T-helper 22 cell (primary cell): ENCODE results near the gene TRAPPC14.
"Not testable (repeated sequence)": the region's sequence is repeated elsewhere in the genome, so short reads cannot be mapped to it uniquely, and the experiment has no call there.

Source experiments
- DNase-seq: peaks from one replicate; pipeline ENCODE4 v3.0.0-alpha.2; 2020; ENCODE audit warnings: low read depth

The TRAPPC14 gene

DNA sequence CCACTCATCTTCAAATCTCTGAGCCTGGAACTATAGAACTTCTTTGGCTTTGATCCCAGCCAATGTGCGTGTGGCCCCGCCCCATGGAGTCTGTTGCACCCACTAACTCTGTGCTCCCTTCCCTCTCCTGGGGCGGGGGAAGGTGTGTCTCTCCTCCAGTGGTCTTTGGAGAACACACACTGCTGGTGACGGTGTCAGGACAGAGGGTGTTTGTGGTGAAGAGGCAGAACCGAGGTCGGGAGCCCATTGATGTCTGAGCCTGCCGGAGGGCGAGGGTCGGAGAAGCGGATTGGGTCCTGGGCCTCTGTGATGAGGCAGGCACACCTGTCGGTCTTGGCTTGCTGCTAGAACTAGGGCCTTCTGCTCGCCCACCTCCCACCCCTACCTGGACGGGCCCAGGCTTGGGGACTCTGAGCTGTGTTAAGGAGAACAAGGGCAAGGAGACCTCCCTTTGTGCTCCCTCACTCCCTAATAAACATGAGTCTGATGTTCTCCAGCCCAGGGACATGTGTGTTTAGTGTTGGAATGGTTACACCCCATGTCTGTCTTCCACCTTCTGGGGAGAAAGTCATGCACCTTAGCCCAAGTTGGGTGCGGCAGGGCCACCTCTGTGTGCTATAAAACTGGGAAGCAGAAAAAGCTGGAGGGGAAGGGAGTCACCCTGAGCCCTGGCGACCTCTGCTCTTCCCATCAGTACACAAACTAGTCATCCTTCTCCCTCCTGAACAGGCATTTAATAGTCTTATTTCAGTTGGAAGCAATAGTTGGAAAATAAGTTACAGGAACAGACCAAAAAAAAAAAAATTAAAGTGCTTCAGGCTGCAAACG is 4.6 kb downstream of the TRAPPC14 start:
- DNase-seq = no peak

GRCh38 chr7:100152937-100153666 is 5.4 kb downstream of the TRAPPC14 start:
- DNase-seq = no peak

DNA sequence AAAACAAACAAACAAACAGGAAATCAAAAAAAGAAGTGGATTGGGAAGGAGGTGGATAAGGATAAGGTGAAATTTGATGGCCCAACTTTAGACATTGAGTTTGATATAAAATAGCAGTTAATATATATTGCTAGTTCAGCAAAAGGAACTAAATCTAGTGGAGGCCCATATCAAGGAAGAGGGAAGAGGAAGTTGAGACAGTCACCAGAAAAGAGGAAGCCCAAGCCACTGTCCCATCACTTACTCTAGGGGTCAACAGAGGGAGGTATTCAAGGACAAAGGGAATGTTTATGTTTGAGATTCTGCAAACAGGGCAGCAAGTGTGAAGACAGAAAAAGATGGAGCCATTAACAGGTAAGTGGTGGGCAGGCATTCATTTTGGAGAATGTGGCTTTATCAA is 6.1 kb downstream of the TRAPPC14 start:
- no peak for DNase-seq

GRCh38 chr7:100148559-100149328 is 9.8 kb downstream of the TRAPPC14 start, which contains the start of gene LAMTOR4:
Gene LAMTOR4 (plus strand): TSS chr7:100148918. CDS start chr7:100148973, 55 bp downstream.
- peak; percentile 99 for DNase-seq

DNA sequence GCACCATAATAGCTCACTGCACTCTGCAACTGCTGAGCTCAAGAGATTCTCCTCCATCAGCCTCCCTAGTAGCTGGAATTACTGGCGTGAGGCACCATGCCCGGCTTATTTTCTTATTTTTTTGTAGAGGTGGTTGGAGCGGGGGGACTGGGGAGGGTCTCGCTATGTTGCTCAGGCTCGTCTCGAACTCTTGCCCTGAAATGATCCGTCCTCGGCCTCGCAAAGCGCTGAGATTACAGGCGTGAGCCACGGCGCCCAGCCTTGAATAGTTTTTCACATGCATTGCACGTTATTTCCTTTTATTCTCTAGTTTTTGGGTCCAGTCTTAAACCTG is 10.3 kb downstream of the TRAPPC14 start:
- no peak for DNase-seq

- no peak for DNase-seq
Measured at GRCh38 chr7:100147278-100147677, 11.2 kb downstream of the TRAPPC14 start.

- not testable (repeated sequence) for DNase-seq
Measured at GRCh38 chr7:100146350-100146749, 12.2 kb downstream of the TRAPPC14 start.

DNA sequence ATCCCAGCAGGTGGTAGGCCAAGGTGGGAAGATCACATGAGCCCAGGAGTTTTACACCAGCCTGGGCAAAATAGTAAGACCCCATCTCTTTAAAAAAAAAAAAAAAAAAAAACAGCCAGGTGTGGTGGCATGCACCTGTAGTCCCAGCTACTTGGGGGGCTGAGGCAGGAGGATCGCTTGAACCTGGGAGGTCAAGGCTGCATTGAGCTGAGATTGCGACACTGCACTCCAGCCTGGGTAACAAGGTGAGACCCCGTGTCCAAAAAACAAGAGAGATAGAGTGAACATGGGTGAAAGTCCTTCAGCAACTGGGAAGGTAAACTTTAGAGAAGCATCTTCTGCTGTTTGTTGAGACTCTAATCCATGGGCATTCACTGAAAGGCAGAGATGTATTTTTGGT is 16.1 kb downstream of the TRAPPC14 start:
- DNase-seq = no peak

DNA sequence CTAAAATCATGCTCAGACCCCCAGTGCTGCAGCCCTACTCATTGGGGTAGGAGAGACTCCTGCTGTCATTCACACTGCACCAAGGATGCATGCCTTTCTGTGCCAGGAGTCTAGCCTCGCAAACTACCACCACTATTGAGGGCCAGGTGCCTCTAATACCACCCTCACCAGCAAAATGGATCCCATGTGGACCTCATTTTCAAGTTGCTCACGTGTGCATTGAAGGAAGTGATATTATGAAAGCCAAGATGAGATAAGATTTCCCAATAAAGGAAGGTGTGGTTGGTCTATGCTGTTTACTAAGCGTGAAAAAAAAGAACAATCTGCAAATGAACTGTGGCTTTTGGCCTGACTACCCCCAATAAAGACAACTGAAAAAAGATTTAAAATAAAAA is 17.0 kb downstream of the TRAPPC14 start:
- DNase-seq = no peak

DNA sequence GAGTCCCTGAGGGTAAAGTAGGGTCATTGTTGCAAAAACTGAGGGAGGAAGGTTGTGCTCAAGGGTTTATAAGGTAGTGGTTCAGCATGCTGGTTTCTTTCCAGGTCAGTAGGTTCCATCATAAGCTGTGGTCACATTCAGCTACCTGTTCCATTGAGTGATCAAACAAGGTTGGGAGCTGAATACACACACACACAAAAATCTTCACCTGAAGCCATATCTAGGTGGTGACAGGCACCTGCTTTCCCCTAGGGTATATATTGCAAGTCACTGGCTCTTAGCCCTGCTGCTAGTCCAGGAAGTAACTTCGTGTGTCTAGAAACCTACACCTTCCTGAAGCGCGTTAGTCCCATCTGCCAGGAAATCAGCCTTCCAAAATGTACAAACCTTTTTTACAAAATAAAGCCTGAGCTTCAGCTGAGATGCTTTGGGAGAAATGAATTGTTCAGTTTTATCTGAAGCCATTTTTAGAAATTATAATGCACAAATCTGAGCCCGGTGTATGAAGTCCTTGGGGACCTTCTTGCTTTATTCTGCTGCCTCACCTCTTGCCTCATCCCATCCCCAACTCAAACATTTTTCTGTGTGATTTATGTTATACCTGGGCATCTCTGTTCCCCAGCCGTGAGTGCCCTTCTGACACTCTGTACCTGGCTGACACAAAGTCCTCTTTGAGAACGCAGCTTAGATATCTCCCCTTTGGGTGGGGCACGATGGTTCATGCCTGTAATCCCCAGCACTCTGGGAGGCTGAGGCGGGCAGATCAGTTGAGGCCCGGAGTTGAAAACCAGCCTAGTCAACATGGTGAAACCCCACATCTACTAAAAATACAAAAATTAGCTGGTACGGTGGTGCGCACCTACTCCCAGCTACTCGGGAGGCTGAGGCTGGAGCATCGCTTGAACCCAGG is 20.4 kb downstream of the TRAPPC14 start:
- no peak for DNase-seq

- DNase-seq = peak; percentile 22
Measured at GRCh38 chr7:100132697-100133151, 25.8 kb downstream of the TRAPPC14 start.

DNA sequence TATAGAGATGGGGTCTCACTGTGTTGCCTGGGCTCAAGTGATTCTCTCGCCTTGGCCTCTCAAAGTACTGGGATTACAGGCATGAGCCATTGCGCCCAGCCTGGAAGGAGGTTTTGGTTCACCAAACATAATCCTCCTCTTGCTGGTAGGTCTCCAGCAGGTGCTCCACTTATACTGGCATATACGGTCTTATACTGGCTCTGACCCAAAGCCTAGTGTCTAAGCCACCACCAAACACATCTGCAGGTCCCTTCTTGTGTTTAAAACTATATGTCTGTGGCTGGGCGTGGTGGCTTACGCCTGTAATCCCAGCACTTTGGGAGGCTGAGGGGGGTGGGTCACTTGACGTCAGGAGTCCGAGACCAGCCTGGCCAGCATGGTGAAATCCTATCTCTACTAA is 26.4 kb downstream of the TRAPPC14 start:
- no peak for DNase-seq

DNA sequence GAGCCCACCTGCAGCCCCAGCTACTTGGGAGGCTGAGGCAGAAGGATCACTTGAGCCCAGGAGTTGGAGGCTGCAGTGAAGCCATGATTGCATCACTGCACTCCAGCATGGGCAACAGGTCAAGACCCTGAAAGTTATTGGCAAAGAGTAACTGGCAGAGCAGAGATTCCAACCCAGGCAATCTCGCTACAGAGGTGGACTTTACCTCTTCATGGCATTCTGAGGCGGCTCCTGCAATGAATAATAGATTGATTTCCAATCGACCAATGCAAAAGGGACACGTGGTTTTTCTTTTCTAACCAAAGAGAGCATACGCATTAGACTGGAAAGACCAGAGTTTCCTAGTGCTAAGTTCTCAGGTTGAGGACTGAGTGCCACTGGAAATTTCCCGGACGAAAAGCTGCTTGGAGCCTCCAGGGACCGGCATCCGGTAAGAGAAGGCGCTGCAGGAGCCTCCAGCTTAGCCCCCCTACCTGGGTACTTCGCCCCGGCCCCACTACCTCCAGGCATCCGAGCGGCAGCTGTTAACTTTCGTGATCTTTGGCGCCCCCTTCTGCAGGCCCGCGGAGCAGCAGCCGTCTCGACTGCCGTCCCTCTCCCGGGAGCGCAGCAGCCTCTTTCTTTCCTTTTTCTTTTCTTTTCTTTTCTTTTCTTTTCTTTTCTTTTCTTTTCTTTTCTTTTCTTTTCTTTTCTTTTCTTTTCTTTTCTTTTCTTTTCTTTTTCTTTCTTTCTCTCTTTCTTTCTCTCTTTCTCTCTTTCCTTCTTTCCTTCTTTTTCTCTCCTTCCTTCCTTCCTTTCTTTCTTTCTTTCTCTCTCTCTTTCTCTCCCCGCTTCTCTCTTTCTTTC is 27.7 kb downstream of the TRAPPC14 start:
- DNase-seq = peak; percentile 61

GRCh38 chr7:100130220-100130607 is 28.3 kb downstream of the TRAPPC14 start:
- DNase-seq = not testable (repeated sequence)

- DNase-seq = no peak
Measured at GRCh38 chr7:100128637-100128963, 29.9 kb downstream of the TRAPPC14 start.

- DNase-seq = no peak
Measured at GRCh38 chr7:100127866-100128636, 30.5 kb downstream of the TRAPPC14 start.

GRCh38 chr7:100126931-100127865 is 31.3 kb downstream of the TRAPPC14 start, which contains the start of gene MBLAC1:
Gene MBLAC1 (plus strand): TSS chr7:100126967. CDS start chr7:100127396, 429 bp downstream.
- DNase-seq = peak; percentile 85

DNA sequence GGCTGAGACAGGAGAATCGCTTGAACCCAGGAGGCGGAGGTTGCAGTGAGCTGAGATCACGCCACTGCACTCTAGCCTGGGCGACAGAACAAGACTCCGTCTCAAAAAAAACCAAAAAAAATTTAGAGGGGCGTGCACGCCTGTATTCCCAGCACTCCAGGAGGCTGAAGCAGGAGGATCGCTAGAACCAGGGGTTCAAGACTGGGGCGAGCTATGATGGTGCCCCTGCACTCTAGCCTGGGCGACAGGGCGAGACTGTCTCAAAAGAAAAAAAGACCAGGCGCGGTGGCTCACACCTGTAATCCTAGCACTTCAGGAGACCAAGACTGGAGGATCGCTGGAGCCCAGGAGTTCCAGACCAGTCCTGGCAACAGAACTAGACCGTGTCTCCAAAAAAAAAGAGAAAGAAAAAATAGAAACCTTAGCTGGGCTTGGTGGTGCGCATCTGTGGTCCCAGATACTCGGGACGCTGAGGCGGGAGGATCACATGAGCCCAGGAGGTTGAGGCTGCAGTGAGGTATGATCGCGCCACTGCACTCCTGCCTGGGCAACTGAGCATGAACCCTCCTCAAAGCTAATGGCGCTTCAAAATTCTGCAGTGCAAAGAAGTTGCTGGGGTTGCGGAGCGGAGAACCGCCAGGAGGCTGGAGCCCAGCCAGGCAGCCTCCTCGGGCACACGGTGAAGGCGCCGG is 32.1 kb downstream of the TRAPPC14 start:
- no peak for DNase-seq
